Measurements from ENCODE around the gene OR2L13.
"Not testable (repeated sequence)": the region's sequence is repeated elsewhere in the genome, so short reads cannot be mapped to it uniquely, and the experiment has no call there.

OR2L13 gene
- total RNA-seq, result 0 to 0.07 (median 0) reads per million in 18 experiments

- DNase-seq, result no peak
Observed at GRCh38 chr1:248094884-248095283, at the start of gene OR2L13. OR2L13 (plus strand) TSS chr1:248095184; CDS start chr1:248099376, 4,192 bp downstream.

- no peak for DNase-seq
Observed at GRCh38 chr1:248045209-248045608, 49.8 kb upstream of the OR2L13 start.

GRCh38 chr1:248046536-248046935 lies 48.4 kb upstream of the OR2L13 start, which contains the start of gene OR2L3:
OR2L3 (plus strand) TSS chr1:248046836; CDS start chr1:248060682, 13,846 bp downstream.
- DNase-seq, result no peak

DNA sequence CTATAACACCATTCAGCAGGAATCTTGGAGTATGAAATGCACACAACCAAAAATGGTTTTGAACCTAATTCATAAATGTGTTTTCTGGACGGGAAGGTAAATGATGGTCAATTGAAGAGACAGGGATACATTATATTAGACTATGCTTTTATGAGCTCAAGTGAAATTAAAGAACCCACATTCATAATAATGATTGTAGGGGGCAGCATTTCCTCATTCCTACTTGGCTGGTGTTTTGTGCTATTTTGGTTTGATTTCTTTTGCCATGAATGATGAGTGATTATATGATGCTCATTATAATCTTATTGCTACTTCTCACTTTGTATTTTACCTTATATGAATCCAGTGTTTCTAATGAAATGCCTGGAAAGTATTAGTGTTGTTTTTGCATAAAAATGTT lies 48.0 kb upstream of the OR2L13 start:
- DNase-seq, result no peak

GRCh38 chr1:248054671-248055070 lies 40.3 kb upstream of the OR2L13 start:
- no peak for DNase-seq

GRCh38 chr1:248055261-248055660 lies 39.7 kb upstream of the OR2L13 start:
- no peak for DNase-seq

DNA sequence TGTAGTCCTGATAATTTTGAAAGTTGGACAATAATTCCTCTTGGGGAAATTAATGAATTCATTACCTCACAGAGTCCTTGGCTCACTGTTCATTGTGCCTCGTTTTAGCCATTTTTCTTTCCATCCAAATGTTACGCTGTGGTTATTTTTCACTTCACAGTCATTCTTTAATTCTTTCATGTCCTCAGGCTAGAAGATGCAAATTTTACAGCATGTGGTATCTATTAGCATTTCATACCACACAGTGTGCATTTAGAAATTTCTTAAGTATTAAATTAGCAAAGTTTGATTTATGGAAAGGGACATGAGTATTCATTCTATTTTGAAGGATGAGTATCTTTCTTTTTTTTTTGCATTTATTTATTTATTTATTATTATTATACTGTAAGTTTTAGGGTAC lies 29.9 kb upstream of the OR2L13 start:
- DNase-seq, result no peak

DNA sequence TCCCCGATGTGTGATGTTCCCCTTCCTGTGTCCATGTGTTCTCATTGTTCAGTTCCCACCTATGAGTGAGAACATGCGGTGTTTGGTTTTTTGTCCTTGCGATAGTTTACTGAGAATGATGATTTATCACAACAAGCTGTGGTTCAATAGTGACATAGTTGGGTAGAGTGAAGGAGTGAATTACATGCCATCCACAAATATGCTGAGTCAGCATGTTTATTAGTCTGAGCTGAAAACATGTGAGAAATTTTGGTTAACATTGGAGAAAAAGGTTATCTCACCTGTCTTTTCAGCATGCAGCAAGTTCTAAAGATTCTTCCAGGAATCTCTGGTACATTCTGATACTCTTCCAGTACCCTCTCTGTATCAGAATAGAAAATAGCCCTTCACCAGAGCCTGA lies 29.4 kb upstream of the OR2L13 start:
- no peak for DNase-seq

- DNase-seq, result not testable (repeated sequence)
Observed at GRCh38 chr1:248083864-248084263, 11.1 kb upstream of the OR2L13 start.

DNA sequence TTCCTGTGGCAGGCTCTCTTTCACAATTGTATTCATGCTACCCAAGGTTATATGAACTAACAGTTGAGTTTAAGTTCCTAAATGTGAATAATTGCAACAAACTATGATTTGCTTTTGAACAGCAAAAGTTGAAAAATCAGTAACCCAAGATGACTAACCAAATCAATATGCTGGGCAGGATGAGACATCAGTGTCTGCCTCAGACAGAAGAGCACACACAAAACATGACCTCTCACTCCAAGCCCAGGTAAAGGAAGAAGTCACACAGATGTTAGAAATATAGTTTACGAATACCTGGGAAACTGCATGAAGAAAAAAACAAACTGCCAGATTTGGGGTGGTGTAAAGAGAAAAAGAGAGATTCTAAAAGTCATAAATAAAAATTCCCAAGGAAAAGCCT lies 3.5 kb downstream of the OR2L13 start:
- no peak for DNase-seq

DNA sequence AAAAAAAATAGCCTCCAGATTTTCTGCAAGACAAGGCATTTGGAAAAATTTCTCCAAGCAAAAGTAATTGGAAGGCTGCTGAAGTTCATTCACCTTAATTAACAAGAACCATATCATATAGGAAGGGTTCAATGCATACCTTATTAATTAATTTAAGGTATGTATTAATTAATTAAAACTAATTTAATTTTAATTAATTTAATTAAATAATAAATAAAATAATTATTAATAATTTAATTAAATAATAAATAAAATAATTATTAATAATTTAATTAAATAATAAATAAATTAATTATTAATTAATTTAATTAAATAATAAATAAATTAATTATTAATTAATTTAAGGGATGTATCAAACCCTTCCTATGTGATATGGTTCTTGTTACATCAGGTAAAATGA lies 7.9 kb downstream of the OR2L13 start:
- no peak for DNase-seq

- DNase-seq, result no peak
Observed at GRCh38 chr1:248111157-248111556, 16.2 kb downstream of the OR2L13 start.

- no peak for DNase-seq
Observed at GRCh38 chr1:248114890-248115289, 19.9 kb downstream of the OR2L13 start.

GRCh38 chr1:248127653-248128052 lies 32.7 kb downstream of the OR2L13 start:
- no peak for DNase-seq

DNA sequence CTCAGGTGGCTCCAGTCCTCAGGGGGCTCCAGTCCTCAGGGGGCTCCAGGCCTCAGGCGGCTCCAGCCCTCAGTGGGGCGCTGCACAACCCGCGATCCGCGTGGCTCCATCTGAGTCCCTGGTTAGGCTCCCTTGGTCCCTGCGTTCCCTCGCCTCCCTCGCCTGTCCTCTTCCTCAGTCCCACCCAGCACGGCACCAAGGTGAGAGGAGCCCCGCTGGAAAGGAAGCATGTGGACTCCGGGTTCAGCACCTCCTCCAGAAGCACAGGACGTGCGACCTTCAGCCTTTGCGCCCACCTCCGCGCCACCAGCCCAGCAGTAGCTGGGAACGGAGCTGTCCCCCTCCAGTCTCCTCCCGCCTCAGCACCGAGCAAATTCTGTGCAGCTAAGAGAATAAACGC lies 41.8 kb downstream of the OR2L13 start:
- DNase-seq, result no peak

DNA sequence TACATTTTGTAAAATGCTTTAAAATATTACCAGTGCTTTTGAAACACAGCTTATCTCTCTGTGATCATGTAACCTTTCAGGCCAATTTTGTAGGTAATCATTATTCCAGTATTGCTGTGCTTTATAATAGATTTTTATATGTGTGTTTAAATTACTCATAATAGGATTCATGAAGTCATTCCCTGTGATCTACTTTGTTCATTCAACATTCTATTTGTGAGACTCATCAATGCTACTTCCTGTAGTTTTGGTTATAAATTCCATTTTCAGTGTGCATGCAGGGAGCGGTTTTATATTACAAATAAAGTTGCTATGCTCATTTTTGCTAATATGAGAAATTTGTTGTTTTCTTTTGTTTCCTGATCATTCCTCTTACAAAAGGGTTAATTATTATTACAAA lies 45.9 kb downstream of the OR2L13 start:
- DNase-seq, result no peak

DNA sequence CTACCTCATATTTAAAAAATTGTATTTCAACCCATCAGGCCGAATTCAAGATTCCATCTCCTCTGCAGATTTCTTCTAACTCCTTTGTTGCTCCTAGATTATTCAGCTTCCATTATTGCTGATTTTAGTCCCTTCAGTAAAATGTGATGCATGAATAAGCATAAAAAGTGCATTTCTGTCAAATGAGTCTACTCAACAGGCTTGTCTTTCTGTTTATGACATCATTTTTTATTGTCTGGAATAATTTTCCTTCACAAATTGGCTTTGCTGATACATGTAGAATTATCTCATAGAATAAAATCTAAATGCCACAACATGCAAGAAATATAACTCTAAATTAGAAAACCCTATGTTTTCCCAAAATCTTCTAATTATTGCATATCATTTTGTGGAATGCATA lies 48.3 kb downstream of the OR2L13 start:
- DNase-seq, result no peak

GRCh38 chr1:248144513-248145198 lies 49.7 kb downstream of the OR2L13 start, which contains the start of gene OR2M5:
OR2M5 (plus strand) TSS chr1:248145148; CDS start chr1:248145148, 0 bp downstream.
- no peak for DNase-seq

Data from inflammatory macrophage (primary cell).